Peyer's patch (tissue), 4 donors: ENCODE data around the gene STK32B. TPM values are rescaled to one million over a fixed set of nuclear protein-coding genes. Genes with fewer than 3 reads are reported as not detected.

Experiments
- DNase-seq, 3 donors: peaks; one replicate each; pipeline ENCODE4 v3.0.0-alpha.2; 2017 to 2019
- H3K27ac ChIP-seq, 4 donors: fragments of 200-600 bp; sonication (generic); one replicate each; pipeline ENCODE4 v1.5.1; 2016 to 2019
- H3K27me3 ChIP-seq, 2 donors: fragments of 200-600 bp; sonication (generic); one replicate each; pipeline ENCODE4 v1.5.1; 2019
- H3K36me3 ChIP-seq, 3 donors: fragments of 200-600 bp; sonication (generic); one replicate each; pipeline ENCODE4 v1.5.1; 2016 to 2019
- H3K4me1 ChIP-seq, 4 donors: fragments of 200-600 bp; sonication (generic); one replicate each; pipeline ENCODE4 v1.5.1; 2016 to 2019
- H3K4me3 ChIP-seq, 4 donors: fragments of 200-600 bp; sonication (generic); 1 replicate in 3 of 4; 2 replicates in 1 of 4; pipeline ENCODE4 v1.5.1; 2016 to 2019; ENCODE audit warnings: mild to moderate bottlenecking in 1 of 4
- H3K9me3 ChIP-seq, 4 donors: fragments of 200-600 bp; sonication (generic); one replicate each; pipeline ENCODE4 v1.5.1; 2016 to 2019; ENCODE audit warnings: mild to moderate bottlenecking in 1 of 4
- POLR2A ChIP-seq, 2 donors: fragments of 450-650 bp; IDR thresholded peaks; one replicate each; pipeline ENCODE4 v1.5.1; 2017; ENCODE audit warnings: antibody characterized with exemption in 2 of 2, mild to moderate bottlenecking in 2 of 2, moderate library complexity in 2 of 2
- total RNA-seq, 4 donors: library from RNA; depleted of rRNA; stranded (reverse); fragments of >200 nt; gene quantifications; one replicate each; pipeline ENCODE4 v1.1.0, GENCODE V29; 2016
- TF ChIP-seq, protein P1 (sequence below), 6 experiments: fragments of 450-650 bp in 4 of 6; fragments of 200-600 bp in 2 of 6; sonication (generic) in 1 of 6; IDR thresholded peaks; one replicate each; pipeline ENCODE4 v1.5.1; 2017 to 2019; ENCODE audit warnings: antibody characterized with exemption in 6 of 6, mild to moderate bottlenecking in 3 of 6, moderate library complexity in 1 of 6

The STK32B gene
- total RNA-seq, 4 donors from 2014 or later: 0.35 to 3.3 (median 1.3) TPM

DNA sequence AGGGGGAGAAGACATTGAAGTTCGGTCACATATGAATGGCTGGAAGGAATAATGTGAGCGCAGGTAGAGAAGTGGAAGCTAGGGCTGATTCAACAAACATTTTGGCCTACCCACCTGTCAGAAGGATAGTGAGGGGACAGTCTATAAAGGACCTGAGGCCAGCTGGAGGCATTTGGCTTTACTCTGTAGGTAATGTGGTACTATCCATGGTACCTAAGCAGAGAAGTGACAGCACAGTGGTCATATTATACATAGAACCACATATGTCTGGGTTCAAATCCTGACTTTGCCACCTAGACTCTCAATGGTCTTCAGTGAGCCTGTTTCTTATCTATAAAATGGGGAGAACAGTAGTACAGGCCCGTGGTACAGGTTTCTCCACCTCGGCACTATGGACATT is 400.0 kb downstream of the STK32B start:
- no peak for TF ChIP-seq POLR2A (IDR thresholded peaks at IDR 0.05)
- TF ChIP-seq, protein P1, sequence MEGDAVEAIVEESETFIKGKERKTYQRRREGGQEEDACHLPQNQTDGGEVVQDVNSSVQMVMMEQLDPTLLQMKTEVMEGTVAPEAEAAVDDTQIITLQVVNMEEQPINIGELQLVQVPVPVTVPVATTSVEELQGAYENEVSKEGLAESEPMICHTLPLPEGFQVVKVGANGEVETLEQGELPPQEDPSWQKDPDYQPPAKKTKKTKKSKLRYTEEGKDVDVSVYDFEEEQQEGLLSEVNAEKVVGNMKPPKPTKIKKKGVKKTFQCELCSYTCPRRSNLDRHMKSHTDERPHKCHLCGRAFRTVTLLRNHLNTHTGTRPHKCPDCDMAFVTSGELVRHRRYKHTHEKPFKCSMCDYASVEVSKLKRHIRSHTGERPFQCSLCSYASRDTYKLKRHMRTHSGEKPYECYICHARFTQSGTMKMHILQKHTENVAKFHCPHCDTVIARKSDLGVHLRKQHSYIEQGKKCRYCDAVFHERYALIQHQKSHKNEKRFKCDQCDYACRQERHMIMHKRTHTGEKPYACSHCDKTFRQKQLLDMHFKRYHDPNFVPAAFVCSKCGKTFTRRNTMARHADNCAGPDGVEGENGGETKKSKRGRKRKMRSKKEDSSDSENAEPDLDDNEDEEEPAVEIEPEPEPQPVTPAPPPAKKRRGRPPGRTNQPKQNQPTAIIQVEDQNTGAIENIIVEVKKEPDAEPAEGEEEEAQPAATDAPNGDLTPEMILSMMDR (IDR thresholded peaks at IDR 0.05): no peak

DNA sequence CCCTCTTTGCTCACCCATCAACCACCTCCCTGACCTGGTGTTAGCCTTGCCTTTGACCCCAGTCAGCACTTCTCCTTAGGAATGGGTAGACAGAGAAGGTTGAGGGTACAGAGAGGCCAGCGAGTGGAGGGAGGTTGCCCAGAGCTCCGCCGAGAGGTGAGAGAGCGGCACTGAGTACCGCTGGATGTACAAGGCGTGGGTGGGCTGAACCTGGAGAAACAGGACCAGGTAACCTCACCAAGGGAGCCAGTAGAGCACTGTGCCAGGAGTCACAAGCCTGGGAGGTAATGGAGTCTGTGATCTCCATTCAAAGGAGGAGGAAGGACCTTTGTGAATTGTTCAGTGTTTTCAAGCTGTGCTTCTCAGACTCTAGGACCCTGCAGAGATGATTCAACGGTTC is 400.9 kb downstream of the STK32B start:
- no peak overlapping the region for H3K4me3 ChIP-seq
- DNase-seq: no peak
- no peak overlapping the region for H3K27ac ChIP-seq
- no peaks in the 10 kb centered on the region for H3K9me3 ChIP-seq
- no peak for TF ChIP-seq POLR2A (IDR thresholded peaks at IDR 0.05)
- TF ChIP-seq, protein P1 (IDR thresholded peaks at IDR 0.05): no peak
- no peaks in the 10 kb centered on the region for H3K27me3 ChIP-seq
- H3K4me1 ChIP-seq: no peaks in the 10 kb centered on the region
- H3K36me3 ChIP-seq: no peaks in the 10 kb centered on the region

More for the DNA sequence above, 400.0 kb downstream of the STK32B start:
- Histone ChIP-seq H3K4me3 (no peak overlapping the region), H3K27ac (no peak overlapping the region), H3K36me3 (no peaks in the 10 kb centered on the region), H3K27me3 (no peaks in the 10 kb centered on the region), H3K4me1 (no peaks in the 10 kb centered on the region), H3K9me3 (no peaks in the 10 kb centered on the region)
- no peak for DNase-seq

DNA sequence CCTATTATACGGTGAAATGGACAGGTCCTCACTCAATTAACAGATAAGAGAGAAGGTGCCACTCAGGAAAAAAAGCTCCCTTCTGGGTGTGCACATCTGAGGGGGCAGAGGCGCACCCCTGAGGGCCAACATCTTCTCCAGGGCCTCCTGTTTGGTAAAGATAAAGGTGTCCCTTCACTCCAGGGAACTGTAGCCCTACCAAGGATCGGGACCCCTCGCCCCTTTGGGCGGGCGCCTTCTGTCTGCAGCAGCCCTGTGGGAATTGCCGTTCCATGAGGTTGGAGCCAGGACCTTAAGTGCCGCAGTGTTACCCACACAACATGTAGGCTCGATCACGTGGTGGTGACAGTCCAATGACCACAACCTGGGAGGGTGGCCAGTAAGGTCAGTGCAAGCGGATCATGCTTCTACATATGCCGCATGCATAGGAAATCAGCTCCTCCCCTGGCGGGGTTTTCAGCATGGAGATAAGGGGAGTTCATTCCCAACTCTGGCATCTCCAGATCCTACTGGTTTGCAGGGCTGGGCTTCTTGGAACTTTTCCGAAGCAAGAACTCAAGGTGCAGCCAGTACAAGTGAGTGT is 403.8 kb downstream of the STK32B start:
- Histone ChIP-seq H3K4me3 (no peak overlapping the region), H3K9me3 (no peaks in the 10 kb centered on the region), H3K27ac (no peak overlapping the region), H3K4me1 (no peaks in the 10 kb centered on the region), H3K27me3 (no peaks in the 10 kb centered on the region), H3K36me3 (no peaks in the 10 kb centered on the region)
- no peak for DNase-seq
- TF ChIP-seq, protein P1 (IDR thresholded peaks at IDR 0.05): no peak
- TF ChIP-seq POLR2A (IDR thresholded peaks at IDR 0.05): no peak

DNA sequence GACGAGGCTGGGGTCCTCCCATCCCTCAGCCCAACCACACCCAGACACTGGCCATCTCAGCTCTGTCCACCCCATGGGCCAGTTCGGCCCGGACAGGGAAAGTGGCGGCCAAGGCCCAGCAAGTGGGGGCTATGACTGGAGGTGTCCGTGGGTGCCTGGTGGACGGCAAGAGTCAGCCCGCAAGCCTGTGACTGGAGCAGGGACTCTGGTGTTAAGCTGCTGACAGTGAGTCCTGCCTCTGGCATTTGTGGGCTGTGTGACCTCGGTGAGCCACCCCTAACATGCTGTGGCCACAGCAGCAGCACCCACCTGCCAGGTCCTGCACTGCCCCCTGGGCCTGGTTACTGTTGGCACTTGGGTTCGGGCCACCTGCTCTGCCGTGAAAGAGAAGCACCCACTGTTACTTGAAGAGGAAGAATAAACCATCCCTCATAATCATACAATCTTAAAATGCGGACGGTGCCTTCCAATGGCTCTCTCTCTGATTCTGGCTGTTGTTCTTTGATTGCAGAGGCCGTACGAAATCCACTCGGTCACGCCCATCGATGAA is 405.1 kb downstream of the STK32B start:
- Histone ChIP-seq H3K36me3 (no peaks in the 10 kb centered on the region), H3K27me3 (no peaks in the 10 kb centered on the region), H3K4me3 (no peak overlapping the region), H3K27ac (no peak overlapping the region), H3K9me3 (no peaks in the 10 kb centered on the region), H3K4me1 (no peaks in the 10 kb centered on the region)
- TF ChIP-seq POLR2A (IDR thresholded peaks at IDR 0.05): no peak
- TF ChIP-seq, protein P1 (IDR thresholded peaks at IDR 0.05): no peak
- no peak for DNase-seq

DNA sequence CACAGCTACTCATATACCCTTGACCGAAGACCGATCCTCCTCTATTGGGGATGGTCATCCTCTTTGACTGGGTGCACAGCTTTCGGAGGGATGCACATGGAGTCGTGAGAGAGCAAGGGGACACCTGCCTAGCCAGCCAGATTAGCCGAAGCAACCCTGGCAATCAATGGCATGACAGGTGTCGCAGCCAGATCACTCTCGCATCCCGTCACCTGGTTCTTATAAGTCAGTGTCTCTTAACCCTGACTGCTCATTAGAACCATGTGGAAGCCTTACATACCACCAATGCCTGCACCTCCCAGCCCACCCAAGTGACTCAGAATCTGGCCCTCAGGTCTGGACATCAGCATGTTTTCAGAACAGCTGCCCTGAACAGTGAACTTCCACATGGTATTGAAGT is 407.4 kb downstream of the STK32B start:
- no peak for TF ChIP-seq POLR2A (IDR thresholded peaks at IDR 0.05)
- TF ChIP-seq, protein P1 (IDR thresholded peaks at IDR 0.05): no peak
- H3K9me3 ChIP-seq: no peaks in the 10 kb centered on the region
- H3K4me3 ChIP-seq: no peak overlapping the region
- no peak overlapping the region for H3K27ac ChIP-seq
- no peaks in the 10 kb centered on the region for H3K4me1 ChIP-seq
- peak in 1 of 3 donors; percentile 23 for DNase-seq
- H3K36me3 ChIP-seq: no peaks in the 10 kb centered on the region
- H3K27me3 ChIP-seq: no peaks in the 10 kb centered on the region
